ENCODE data around the gene FAHD1.

Gene FAHD1

GRCh38 chr16:1826691-1827573, at the start of gene FAHD1, which contains the start of gene HAGH:
Gene FAHD1, plus strand, starts transcription at chr16:1827206. Its CDS starts 33 bp downstream, at chr16:1827239.
Gene HAGH, minus strand, starts transcription at chr16:1826825. Its CDS starts 38 bp downstream, at chr16:1826787.
- Mint-ChIP-seq H3K27ac (peak within 1 kb of the TSS; percentile 80), H3K27me3 (no peaks in the 10 kb centered on the region), H3K4me1 (peaks cover 43% of the 10 kb centered on the region), H3K9me3 (no peaks in the 10 kb centered on the region), H3K36me3 (no peaks in the 10 kb centered on the region), H3K4me3 (peak within 1 kb of the TSS; percentile 81)
- ATAC-seq, result peak; percentile 95

GRCh38 chr16:1777375-1778199, 49.4 kb upstream of the FAHD1 start:
- Mint-ChIP-seq H3K36me3 (peaks cover 6% of the 10 kb centered on the region), H3K4me1 (peaks cover 28% of the 10 kb centered on the region), H3K4me3 (no peak overlapping the region), H3K27me3 (no peaks in the 10 kb centered on the region), H3K27ac (no peak overlapping the region), H3K9me3 (no peaks in the 10 kb centered on the region)
- ATAC-seq, result no peak

GRCh38 chr16:1778200-1779179, 48.5 kb upstream of the FAHD1 start:
- no peaks in the 10 kb centered on the region for H3K27me3 Mint-ChIP-seq
- no peak for ATAC-seq
- peak overlapping the region; percentile 54 for H3K27ac Mint-ChIP-seq
- H3K4me3 Mint-ChIP-seq, result no peak overlapping the region
- peaks cover 28% of the 10 kb centered on the region for H3K4me1 Mint-ChIP-seq
- peaks cover 6% of the 10 kb centered on the region for H3K36me3 Mint-ChIP-seq
- no peaks in the 10 kb centered on the region for H3K9me3 Mint-ChIP-seq

- no peaks in the 10 kb centered on the region for H3K9me3 Mint-ChIP-seq
- H3K4me3 Mint-ChIP-seq, result peak overlapping the region; percentile 24
- peak overlapping the region; percentile 54 for H3K27ac Mint-ChIP-seq
- H3K4me1 Mint-ChIP-seq, result peaks cover 23% of the 10 kb centered on the region
- H3K36me3 Mint-ChIP-seq, result peaks cover 6% of the 10 kb centered on the region
- ATAC-seq, result no peak
- H3K27me3 Mint-ChIP-seq, result no peaks in the 10 kb centered on the region
Measured at GRCh38 chr16:1779234-1779701, 47.7 kb upstream of the FAHD1 start.

- ATAC-seq, result no peak
- Mint-ChIP-seq H3K4me1 (peaks cover 26% of the 10 kb centered on the region), H3K9me3 (no peaks in the 10 kb centered on the region), H3K36me3 (peaks cover 9% of the 10 kb centered on the region), H3K27me3 (no peaks in the 10 kb centered on the region), H3K4me3 (peak overlapping the region; percentile 29), H3K27ac (no peak overlapping the region)
Measured at GRCh38 chr16:1779741-1780676, 47.0 kb upstream of the FAHD1 start.

GRCh38 chr16:1780677-1781072, 46.3 kb upstream of the FAHD1 start:
- H3K27me3 Mint-ChIP-seq, result no peaks in the 10 kb centered on the region
- no peak overlapping the region for H3K4me3 Mint-ChIP-seq
- peaks cover 13% of the 10 kb centered on the region for H3K36me3 Mint-ChIP-seq
- ATAC-seq, result no peak
- peaks cover 32% of the 10 kb centered on the region for H3K4me1 Mint-ChIP-seq
- H3K27ac Mint-ChIP-seq, result no peak overlapping the region
- H3K9me3 Mint-ChIP-seq, result no peaks in the 10 kb centered on the region

GRCh38 chr16:1781254-1781653, 45.8 kb upstream of the FAHD1 start:
- Mint-ChIP-seq H3K27ac (peak overlapping the region; percentile 81), H3K36me3 (peaks cover 13% of the 10 kb centered on the region), H3K4me1 (peaks cover 37% of the 10 kb centered on the region), H3K27me3 (no peaks in the 10 kb centered on the region), H3K4me3 (peak overlapping the region; percentile 85), H3K9me3 (no peaks in the 10 kb centered on the region)
- no peak for ATAC-seq

GRCh38 chr16:1781758-1782407, 45.1 kb upstream of the FAHD1 start:
- no peaks in the 10 kb centered on the region for H3K9me3 Mint-ChIP-seq
- H3K4me1 Mint-ChIP-seq, result peaks cover 33% of the 10 kb centered on the region
- peaks cover 9% of the 10 kb centered on the region for H3K36me3 Mint-ChIP-seq
- peak; percentile 11 for ATAC-seq
- H3K27ac Mint-ChIP-seq, result peak overlapping the region; percentile 81
- H3K4me3 Mint-ChIP-seq, result peak overlapping the region; percentile 90
- no peaks in the 10 kb centered on the region for H3K27me3 Mint-ChIP-seq

- Mint-ChIP-seq H3K27ac (peak within 1 kb of the TSS; percentile 81), H3K27me3 (no peaks in the 10 kb centered on the region), H3K4me3 (peak within 1 kb of the TSS; percentile 90), H3K36me3 (peaks cover 7% of the 10 kb centered on the region), H3K4me1 (peaks cover 33% of the 10 kb centered on the region), H3K9me3 (no peaks in the 10 kb centered on the region)
- peak; percentile 95 for ATAC-seq
Measured at GRCh38 chr16:1782408-1783264, 44.4 kb upstream of the FAHD1 start, which contains the start of the genes NUBP2 and SPSB3. Gene NUBP2, plus strand, starts transcription at chr16:1782960. Its CDS starts 61 bp downstream, at chr16:1783021. Gene SPSB3, minus strand, starts transcription at chr16:1782571. Its CDS starts 1,088 bp downstream, at chr16:1781483.

GRCh38 chr16:1784977-1785845, 41.8 kb upstream of the FAHD1 start:
- Mint-ChIP-seq H3K4me3 (peak overlapping the region; percentile 38), H3K36me3 (peaks cover 16% of the 10 kb centered on the region), H3K9me3 (no peaks in the 10 kb centered on the region), H3K27me3 (no peaks in the 10 kb centered on the region), H3K4me1 (peaks cover 32% of the 10 kb centered on the region), H3K27ac (no peak overlapping the region)
- ATAC-seq, result no peak

- no peaks in the 10 kb centered on the region for H3K27me3 Mint-ChIP-seq
- H3K27ac Mint-ChIP-seq, result no peak overlapping the region
- peaks cover 32% of the 10 kb centered on the region for H3K4me1 Mint-ChIP-seq
- no peak for ATAC-seq
- no peak overlapping the region for H3K4me3 Mint-ChIP-seq
- peaks cover 16% of the 10 kb centered on the region for H3K36me3 Mint-ChIP-seq
- H3K9me3 Mint-ChIP-seq, result no peaks in the 10 kb centered on the region
Measured at GRCh38 chr16:1785846-1786170, 41.2 kb upstream of the FAHD1 start.
